WTC11 (cell line): Measurements from ENCODE around the gene MAPKAP1. TPM values are rescaled to one million over a fixed set of nuclear protein-coding genes. Genes with fewer than 3 reads are reported as not detected.

Source experiments
- ATAC-seq: fragments of 200-7000 bp; cut with Tn5 transposase; 2 replicates; pipeline ENCODE4 v1.10.0; 2021; ENCODE audit warnings: mild to moderate bottlenecking, moderate library complexity
- CTCF ChIA-PET: fragments of 300-600 bp; sonication (Branson Sonifier 250); formaldehyde crosslinking; loops from one replicate; lab custom pipeline; 2021; ENCODE audit warnings: antibody characterized with exemption; lab: Charles Lee
- POLR2A ChIA-PET: fragments of 350-600 bp; sonication (Branson Sonifier 250); formaldehyde crosslinking; loops from one replicate; lab custom pipeline; 2021; ENCODE audit warnings: antibody characterized with exemption; lab: Charles Lee
- DNase-seq: peaks from one replicate; pipeline ENCODE4 v3.0.0; 2021; ENCODE audit warnings: low spot score
- H3K27ac Mint-ChIP-seq: 2 replicates; pipeline ENCODE4 v1.8.0; 2021; ENCODE audit warnings: mixed read lengths
- H3K27me3 Mint-ChIP-seq: 2 replicates; pipeline ENCODE4 v1.8.0; 2021; ENCODE audit warnings: low read depth, mild to moderate bottlenecking, moderate library complexity, mixed read lengths
- H3K36me3 Mint-ChIP-seq: 2 replicates; pipeline ENCODE4 v1.8.0; 2021; ENCODE audit warnings: mixed read lengths
- H3K4me1 Mint-ChIP-seq: 2 replicates; pipeline ENCODE4 v1.8.0; 2022; ENCODE audit warnings: mixed read lengths
- H3K4me3 Mint-ChIP-seq: 2 replicates; pipeline ENCODE4 v1.8.0; 2021; ENCODE audit warnings: mild to moderate bottlenecking, moderate library complexity, mixed read lengths
- H3K9me3 Mint-ChIP-seq: 2 replicates; pipeline ENCODE4 v1.8.0; 2021; ENCODE audit warnings: mixed read lengths
- ARID4B ChIP-seq: sonication (generic); formaldehyde crosslinking; IDR thresholded peaks from 2 replicates; pipeline ENCODE4 v1.8.0; 2023; ENCODE audit warnings: missing genetic modification reagents, mild to moderate bottlenecking, borderline replicate concordance
- ATF1 ChIP-seq: sonication (generic); formaldehyde crosslinking; IDR thresholded peaks from 2 replicates; pipeline ENCODE4 v1.8.1; 2023; ENCODE audit warnings: mild to moderate bottlenecking, moderate library complexity, missing genetic modification reagents
- ATF2 ChIP-seq: sonication (generic); formaldehyde crosslinking; IDR thresholded peaks from 2 replicates; pipeline ENCODE4 v1.8.1; 2022; ENCODE audit warnings: low read depth, missing genetic modification reagents, borderline replicate concordance
- ATF6 ChIP-seq: sonication (generic); formaldehyde crosslinking; IDR thresholded peaks from 2 replicates; pipeline ENCODE4 v1.8.1; 2023; ENCODE audit warnings: mild to moderate bottlenecking, missing genetic modification reagents
- CDX4 ChIP-seq: fragments of 250-450 bp; sonication (Bioruptor Pico); IDR thresholded peaks from 2 replicates; pipeline ENCODE4 v1.9.0; 2021; ENCODE audit warnings: moderate library complexity, mild to moderate bottlenecking, inconsistent platforms, borderline replicate concordance
- CTCF ChIP-seq: fragments of 200-600 bp; IDR thresholded peaks from 2 replicates; pipeline ENCODE4 v1.8.0; 2022; ENCODE audit warnings: antibody characterized with exemption
- E2F4 ChIP-seq: sonication (generic); formaldehyde crosslinking; IDR thresholded peaks from 2 replicates; pipeline ENCODE4 v1.8.1; 2022; ENCODE audit warnings: low read depth, mild to moderate bottlenecking, moderate library complexity, missing genetic modification reagents, borderline replicate concordance
- FOXK1 ChIP-seq: sonication (generic); formaldehyde crosslinking; IDR thresholded peaks from 2 replicates; pipeline ENCODE4 v1.8.0; 2022; ENCODE audit warnings: mild to moderate bottlenecking, moderate library complexity, missing genetic modification reagents
- HMGXB4 ChIP-seq: sonication (generic); formaldehyde crosslinking; IDR thresholded peaks from 2 replicates; pipeline ENCODE4 v1.8.1; 2023; ENCODE audit warnings: mild to moderate bottlenecking, moderate library complexity, missing genetic modification reagents
- SOX15 ChIP-seq: fragments of 250-450 bp; sonication (Bioruptor Pico); IDR thresholded peaks from 2 replicates; pipeline ENCODE4 v1.9.0; 2021; ENCODE audit warnings: mild to moderate bottlenecking
- ZNF232 ChIP-seq: sonication (generic); formaldehyde crosslinking; IDR thresholded peaks from 2 replicates; pipeline ENCODE4 v1.8.0; 2022; ENCODE audit warnings: mild to moderate bottlenecking, missing genetic modification reagents
- total RNA-seq: library from RNA; stranded (reverse); gene quantifications from 3 replicates; pipeline ENCODE4 v1.2.3, GENCODE V29; 2021

The MAPKAP1 gene
- total RNA-seq, 1 experiment from 2014 or later = 111 TPM

GRCh38 chr9:125652233-125652594 lies 54.8 kb downstream of the MAPKAP1 start (continued):
- TF ChIP-seq CDX4 (CRISPR knock-in tag) (no peak), ATF1 (no peak), ARID4B (CRISPR knock-in tag) (no peak), FOXK1 (no peak)
- TF ChIP-seq, all 79 proteins: peak for 0

GRCh38 chr9:125651576-125652232 lies 55.3 kb downstream of the MAPKAP1 start:
- ChIA-PET CTCF (interaction anchor here (1.7 kb wide), 1 partner anchor 93 kb away, joined by 4 read pairs; no protein-coding TSS in a partner anchor), POLR2A (no interaction called here)
- no peak for TF ChIP-seq HMGXB4 (CRISPR knock-in tag)
- H3K9me3 Mint-ChIP-seq = no peaks in the 10 kb centered on the region
- peak overlapping the region; percentile 99 for H3K27ac Mint-ChIP-seq
- peaks cover 96% of the 10 kb centered on the region for H3K4me1 Mint-ChIP-seq
- no peak for DNase-seq
- H3K36me3 Mint-ChIP-seq = no peaks in the 10 kb centered on the region
- ATAC-seq = no peak
- H3K27me3 Mint-ChIP-seq = no peaks in the 10 kb centered on the region
- H3K4me3 Mint-ChIP-seq = no peak overlapping the region

GRCh38 chr9:125650271-125650737 lies 56.7 kb downstream of the MAPKAP1 start:
- H3K4me3 Mint-ChIP-seq = no peak overlapping the region; the same call in 1 of the 2 replicates
- DNase-seq (no peak), ATAC-seq (no peak)
- H3K36me3 Mint-ChIP-seq = no peaks in the 10 kb centered on the region
- no peaks in the 10 kb centered on the region for H3K27me3 Mint-ChIP-seq
- POLR2A ChIA-PET = no interaction called here
- no peaks in the 10 kb centered on the region for H3K9me3 Mint-ChIP-seq
- peak overlapping the region; percentile 69 for H3K27ac Mint-ChIP-seq
- peaks cover 94% of the 10 kb centered on the region for H3K4me1 Mint-ChIP-seq
- CTCF ChIA-PET = interaction anchor here (1.0 to 1.7 kb wide), 2 partner anchors 92 to 243 kb away, joined by 3 to 4 read pairs; no protein-coding TSS in a partner anchor
- no peak for TF ChIP-seq ATF2
- TF ChIP-seq ATF6 (CRISPR knock-in tag) = no peak
- TF ChIP-seq ZNF232 = no peak
- no peak for TF ChIP-seq HMGXB4 (CRISPR knock-in tag)
- TF ChIP-seq SOX15 (CRISPR knock-in tag) = no peak
- no peak for TF ChIP-seq E2F4
- no peak for TF ChIP-seq CTCF
